Activated T-cell treated with anti-CD3 and anti-CD28 coated beads, Interleukin-2, amount 50 U/mL, for 72 hours (primary cell): ENCODE data around the gene CAPN15. TPM values are rescaled to one million over a fixed set of nuclear protein-coding genes. Genes with fewer than 3 reads are reported as not detected.
A peak's percentile ranks its signal among the peaks of the same experiment; 100 is the strongest.

Source experiments
- ATAC-seq, 2 donors: fragments of 150-1000 bp; cut with Tn5 transposase; replicated peaks in 1 of 2; 2 replicates each; pipeline ENCODE4 v1.10.0; 2021; ENCODE audit warnings: moderate library complexity in 2 of 2, mild to moderate bottlenecking in 1 of 2
- DNase-seq, 2 donors: peaks; one replicate each; pipeline ENCODE4 v3.0.0; 2021 to 2022; ENCODE audit warnings: mixed read lengths in 1 of 2
- H3K27ac Mint-ChIP-seq: one replicate; pipeline ENCODE4 v1.8.0; 2022; ENCODE audit warnings: mild to moderate bottlenecking, moderate library complexity, mixed read lengths
- H3K27me3 Mint-ChIP-seq: one replicate; pipeline ENCODE4 v1.8.0; 2022; ENCODE audit warnings: low read depth, mixed read lengths
- H3K36me3 Mint-ChIP-seq, 2 donors: one replicate each; pipeline ENCODE4 v1.8.0; 2022; ENCODE audit warnings: mixed read lengths in 2 of 2, mild to moderate bottlenecking in 1 of 2; ENCODE audit not compliant: insufficient read depth in 2 of 2
- H3K4me1 Mint-ChIP-seq: one replicate; pipeline ENCODE4 v1.8.0; 2022; ENCODE audit warnings: low read depth, mixed read lengths
- H3K4me3 Mint-ChIP-seq, 2 donors: one replicate each; pipeline ENCODE4 v1.8.0; 2022; ENCODE audit warnings: mild to moderate bottlenecking in 2 of 2, mixed read lengths in 2 of 2, moderate library complexity in 2 of 2
- H3K9me3 Mint-ChIP-seq, 2 donors: one replicate each; pipeline ENCODE4 v1.8.0; 2022; ENCODE audit warnings: mixed read lengths in 2 of 2
- total RNA-seq, 2 donors: library from RNA; stranded (reverse); gene quantifications; one replicate each; pipeline ENCODE4 v1.2.3, GENCODE V29; 2022

The CAPN15 gene
- total RNA-seq, 2 donors from 2014 or later = 46.6 to 58.5 TPM

DNA sequence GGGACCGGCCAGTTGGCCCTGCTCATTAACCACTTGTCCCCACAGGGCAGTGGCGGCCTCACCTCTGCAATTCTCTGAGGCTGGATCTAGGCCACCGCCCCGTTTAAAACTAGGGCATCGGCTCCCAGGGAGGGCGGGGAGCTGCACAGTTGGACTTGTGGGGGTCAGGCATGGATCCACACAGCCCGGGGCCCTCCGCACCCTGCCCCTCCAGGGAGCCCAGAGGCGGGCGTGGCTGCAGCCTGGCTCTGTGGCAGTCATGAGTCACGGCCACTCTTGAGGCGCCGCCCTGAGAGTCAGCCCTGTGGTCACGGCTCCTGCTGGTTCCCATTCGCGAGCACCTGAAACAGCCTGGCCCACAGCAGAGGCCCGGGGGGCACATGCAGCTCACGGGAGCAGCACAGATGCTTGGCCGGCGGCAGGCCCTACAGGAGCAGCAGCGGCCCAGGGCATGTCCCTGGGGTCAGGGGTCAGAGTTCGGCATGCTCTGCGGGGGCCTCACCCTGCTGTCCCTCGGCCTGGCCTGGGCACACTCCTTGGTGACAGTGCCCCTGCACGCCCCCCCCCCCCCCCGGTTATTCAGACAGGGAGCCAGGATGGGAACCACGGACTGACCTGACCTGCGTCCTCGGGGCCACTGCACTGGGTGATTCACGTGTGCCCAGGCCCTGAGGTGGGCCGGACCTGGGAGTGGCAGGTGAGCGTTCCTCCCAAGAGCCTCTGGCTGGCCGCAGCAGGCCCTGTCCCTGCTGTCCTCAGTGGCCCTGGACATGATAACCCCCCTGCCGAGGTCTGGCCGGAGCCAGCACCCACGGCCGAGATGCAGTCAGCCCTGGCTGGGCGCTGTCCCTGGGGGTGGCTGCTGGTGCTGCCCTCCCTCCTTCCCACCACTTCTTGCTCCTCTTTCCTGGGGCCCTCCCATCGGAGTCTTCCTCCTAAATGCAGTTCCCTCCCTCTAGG, 8.2 kb downstream of the CAPN15 start:
- ATAC-seq (peak; percentile 36 to 38), DNase-seq (no peak)
- Mint-ChIP-seq H3K4me1 (no peaks in the 10 kb centered on the region), H3K27ac (no peak overlapping the region), H3K27me3 (no peaks in the 10 kb centered on the region), H3K4me3 (no peak overlapping the region), H3K36me3 (no peaks in the 10 kb centered on the region), H3K9me3 (no peaks in the 10 kb centered on the region)

- ATAC-seq (no peak), DNase-seq (no peak)
- no peaks in the 10 kb centered on the region for H3K36me3 Mint-ChIP-seq
- H3K4me3 Mint-ChIP-seq = no peak overlapping the region
- H3K9me3 Mint-ChIP-seq = no peaks in the 10 kb centered on the region
- H3K27ac Mint-ChIP-seq = no peak overlapping the region
- no peaks in the 10 kb centered on the region for H3K27me3 Mint-ChIP-seq
- no peaks in the 10 kb centered on the region for H3K4me1 Mint-ChIP-seq
Measured at GRCh38 chr16:536746-537145, 9.2 kb downstream of the CAPN15 start.

DNA sequence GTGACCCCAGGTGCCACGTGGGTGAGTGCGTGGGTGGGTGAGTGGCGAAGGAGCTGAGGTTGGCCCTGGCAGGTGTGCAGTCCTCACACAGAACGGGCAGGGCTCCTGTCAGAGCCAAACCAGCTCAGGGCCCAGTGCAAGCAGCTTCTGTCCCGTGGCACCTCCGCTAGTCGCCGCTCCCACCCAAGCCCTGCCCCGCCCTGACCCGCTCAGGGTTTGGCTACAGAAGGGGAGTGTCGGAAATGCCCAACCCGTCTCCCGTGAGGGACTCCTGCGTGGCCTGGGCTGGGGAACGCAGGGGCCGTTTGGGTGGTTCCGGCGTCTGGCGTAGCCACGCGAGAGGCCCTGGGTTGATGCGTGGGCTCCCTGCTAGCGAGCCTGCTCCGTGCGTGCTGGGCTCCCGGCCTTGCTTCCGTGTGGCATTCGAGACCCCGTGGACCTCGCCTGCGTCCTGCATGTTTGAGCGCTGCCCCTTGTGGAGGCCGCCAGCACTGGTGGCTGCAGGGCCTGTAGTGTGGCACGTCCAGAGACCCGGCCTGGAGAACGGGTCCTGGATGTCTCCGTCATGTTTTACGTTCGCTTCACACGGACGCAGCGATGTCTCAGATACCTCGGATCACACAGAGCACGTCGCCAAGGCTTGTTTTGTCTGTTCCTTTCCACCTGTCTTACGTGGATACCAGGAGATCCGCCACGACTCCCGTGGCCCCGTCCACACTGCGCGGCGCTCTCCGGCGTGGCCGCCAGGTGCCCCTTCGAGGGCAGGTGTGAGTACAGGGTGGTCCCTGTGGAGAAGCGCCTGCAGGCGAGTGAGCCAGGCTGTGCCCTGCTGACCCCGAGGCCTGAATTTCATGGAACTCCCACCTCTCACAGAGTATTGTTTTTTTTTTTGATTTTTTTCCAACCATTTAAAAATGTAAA, 10.2 kb downstream of the CAPN15 start:
- Mint-ChIP-seq H3K36me3 (peaks cover 0 to 1% of the 10 kb centered on the region in 2 donors), H3K9me3 (no peaks in the 10 kb centered on the region), H3K4me3 (no peak overlapping the region), H3K4me1 (no peaks in the 10 kb centered on the region), H3K27me3 (no peaks in the 10 kb centered on the region), H3K27ac (no peak overlapping the region)
- ATAC-seq (no peak), DNase-seq (no peak)

GRCh38 chr16:539901-540530, 12.5 kb downstream of the CAPN15 start:
- peak overlapping the region; percentile 10 for H3K27ac Mint-ChIP-seq

DNA sequence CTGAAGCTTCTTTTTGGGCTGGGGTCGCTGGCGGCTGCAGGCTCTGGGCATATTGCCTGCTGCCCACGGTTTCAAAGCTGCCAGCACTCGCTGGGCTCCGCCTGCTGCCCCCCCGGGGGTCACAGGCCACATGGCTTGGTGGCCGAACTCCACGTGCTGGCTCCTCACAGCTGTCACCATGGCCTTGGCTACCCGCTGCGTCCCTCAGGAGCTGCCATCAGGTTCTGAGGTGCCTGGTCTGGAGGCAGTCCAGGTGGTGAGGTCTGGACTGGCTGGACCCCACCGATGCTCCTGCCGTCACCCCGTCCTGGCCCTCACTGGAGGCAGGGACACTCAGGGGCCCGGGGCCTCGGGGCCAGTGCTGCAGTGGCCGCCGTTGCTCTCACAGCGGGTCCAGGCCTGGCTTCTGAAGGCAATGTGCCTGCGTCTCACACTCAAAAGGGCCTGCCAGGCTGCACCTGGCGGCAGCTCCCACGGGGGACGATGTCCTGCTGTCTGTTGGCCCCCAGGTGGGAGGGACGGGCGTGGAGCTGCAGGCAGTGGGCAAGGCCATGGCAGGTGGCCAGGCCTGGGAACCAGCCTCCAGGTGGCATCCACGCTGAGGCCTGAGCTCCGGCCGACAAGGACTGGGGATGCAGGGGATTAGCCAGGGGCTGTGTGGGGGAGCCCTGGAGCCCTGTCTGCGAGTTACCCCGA, 13.3 kb downstream of the CAPN15 start:
- no peak for DNase-seq
- Mint-ChIP-seq H3K27me3 (no peaks in the 10 kb centered on the region), H3K9me3 (no peaks in the 10 kb centered on the region), H3K27ac (no peak overlapping the region), H3K36me3 (peaks cover 0 to 1% of the 10 kb centered on the region in 2 donors), H3K4me3 (no peak overlapping the region), H3K4me1 (no peaks in the 10 kb centered on the region)
- ATAC-seq = no peak

More at GRCh38 chr16:539901-540530, 12.5 kb downstream of the CAPN15 start:
- no peaks in the 10 kb centered on the region for H3K4me1 Mint-ChIP-seq
- DNase-seq (no peak), ATAC-seq (no peak)
- H3K27me3 Mint-ChIP-seq = no peaks in the 10 kb centered on the region
- no peaks in the 10 kb centered on the region for H3K9me3 Mint-ChIP-seq
- peaks cover 0 to 1% of the 10 kb centered on the region in 2 donors for H3K36me3 Mint-ChIP-seq
- H3K4me3 Mint-ChIP-seq = no peak overlapping the region

GRCh38 chr16:543301-544164, 16.0 kb downstream of the CAPN15 start:
- H3K4me3 Mint-ChIP-seq = no peak overlapping the region
- ATAC-seq (no peak), DNase-seq (no peak)
- H3K9me3 Mint-ChIP-seq = no peaks in the 10 kb centered on the region
- peaks cover 0 to 1% of the 10 kb centered on the region in 2 donors for H3K36me3 Mint-ChIP-seq
- no peaks in the 10 kb centered on the region for H3K27me3 Mint-ChIP-seq
- H3K27ac Mint-ChIP-seq = no peak overlapping the region
- no peaks in the 10 kb centered on the region for H3K4me1 Mint-ChIP-seq

DNA sequence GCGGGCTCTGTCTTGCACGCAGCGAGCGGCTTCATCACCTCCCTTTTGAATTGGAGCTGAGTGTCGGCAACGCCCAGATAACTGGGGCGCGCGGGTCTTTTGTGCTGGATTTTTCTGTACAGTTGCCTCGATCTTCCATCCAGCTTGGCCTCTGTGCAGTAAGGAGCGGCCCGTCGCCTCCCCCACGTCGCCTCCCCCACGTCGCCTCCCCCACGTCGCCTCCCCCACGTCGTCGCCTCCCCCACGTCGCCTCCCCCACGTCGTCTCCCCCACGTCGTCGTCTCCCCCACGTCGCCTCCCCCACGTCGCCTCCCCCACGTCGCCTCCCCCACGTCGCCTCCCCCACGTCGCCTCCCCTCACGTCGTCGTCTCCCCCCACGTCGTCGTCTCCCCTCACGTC, 17.0 kb downstream of the CAPN15 start:
- no peak overlapping the region for H3K4me3 Mint-ChIP-seq
- H3K27me3 Mint-ChIP-seq = no peaks in the 10 kb centered on the region
- H3K4me1 Mint-ChIP-seq = no peaks in the 10 kb centered on the region
- DNase-seq = no peak
- no peak for ATAC-seq
- no peaks in the 10 kb centered on the region for H3K9me3 Mint-ChIP-seq
- H3K36me3 Mint-ChIP-seq = peaks cover 0 to 1% of the 10 kb centered on the region in 2 donors
- no peak overlapping the region for H3K27ac Mint-ChIP-seq

DNA sequence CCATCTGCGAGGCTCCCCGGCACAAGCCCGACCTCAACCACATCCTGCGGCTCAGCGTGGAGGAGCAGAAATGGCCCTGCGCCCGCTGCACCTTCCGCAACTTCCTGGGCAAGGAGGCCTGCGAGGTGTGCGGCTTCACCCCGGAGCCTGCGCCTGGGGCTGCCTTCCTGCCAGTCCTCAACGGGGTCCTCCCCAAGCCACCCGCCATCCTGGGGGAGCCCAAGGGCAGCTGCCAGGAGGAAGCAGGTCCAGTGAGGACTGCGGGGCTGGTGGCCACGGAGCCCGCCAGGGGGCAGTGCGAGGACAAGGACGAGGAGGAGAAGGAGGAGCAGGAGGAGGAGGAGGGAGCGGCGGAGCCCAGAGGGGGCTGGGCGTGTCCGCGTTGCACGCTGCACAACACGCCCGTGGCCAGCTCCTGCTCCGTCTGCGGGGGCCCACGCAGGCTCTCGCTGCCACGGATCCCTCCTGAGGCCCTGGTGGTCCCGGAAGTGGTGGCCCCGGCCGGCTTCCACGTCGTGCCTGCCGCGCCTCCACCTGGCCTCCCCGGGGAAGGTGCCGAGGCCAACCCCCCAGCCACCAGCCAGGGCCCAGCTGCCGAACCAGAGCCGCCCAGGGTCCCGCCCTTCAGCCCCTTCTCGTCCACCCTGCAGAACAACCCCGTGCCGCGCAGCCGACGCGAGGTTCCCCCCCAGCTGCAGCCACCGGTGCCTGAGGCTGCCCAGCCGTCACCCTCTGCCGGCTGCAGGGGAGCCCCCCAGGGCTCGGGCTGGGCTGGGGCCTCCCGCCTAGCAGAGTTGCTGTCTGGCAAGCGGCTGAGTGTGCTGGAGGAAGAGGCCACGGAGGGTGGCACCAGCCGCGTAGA, 19.6 kb downstream of the CAPN15 start:
- Mint-ChIP-seq H3K36me3 (peaks cover 0 to under 1% of the 10 kb centered on the region in 2 donors), H3K4me3 (no peak overlapping the region), H3K27me3 (no peaks in the 10 kb centered on the region), H3K27ac (no peak overlapping the region), H3K4me1 (no peaks in the 10 kb centered on the region), H3K9me3 (no peaks in the 10 kb centered on the region)
- ATAC-seq (peak; percentile 59 to 61), DNase-seq (peak; percentile 39 to 48)

- no peak for DNase-seq
- H3K36me3 Mint-ChIP-seq = no peaks in the 10 kb centered on the region
- no peaks in the 10 kb centered on the region for H3K27me3 Mint-ChIP-seq
Measured at GRCh38 chr16:548586-548985, 21.1 kb downstream of the CAPN15 start.

DNA sequence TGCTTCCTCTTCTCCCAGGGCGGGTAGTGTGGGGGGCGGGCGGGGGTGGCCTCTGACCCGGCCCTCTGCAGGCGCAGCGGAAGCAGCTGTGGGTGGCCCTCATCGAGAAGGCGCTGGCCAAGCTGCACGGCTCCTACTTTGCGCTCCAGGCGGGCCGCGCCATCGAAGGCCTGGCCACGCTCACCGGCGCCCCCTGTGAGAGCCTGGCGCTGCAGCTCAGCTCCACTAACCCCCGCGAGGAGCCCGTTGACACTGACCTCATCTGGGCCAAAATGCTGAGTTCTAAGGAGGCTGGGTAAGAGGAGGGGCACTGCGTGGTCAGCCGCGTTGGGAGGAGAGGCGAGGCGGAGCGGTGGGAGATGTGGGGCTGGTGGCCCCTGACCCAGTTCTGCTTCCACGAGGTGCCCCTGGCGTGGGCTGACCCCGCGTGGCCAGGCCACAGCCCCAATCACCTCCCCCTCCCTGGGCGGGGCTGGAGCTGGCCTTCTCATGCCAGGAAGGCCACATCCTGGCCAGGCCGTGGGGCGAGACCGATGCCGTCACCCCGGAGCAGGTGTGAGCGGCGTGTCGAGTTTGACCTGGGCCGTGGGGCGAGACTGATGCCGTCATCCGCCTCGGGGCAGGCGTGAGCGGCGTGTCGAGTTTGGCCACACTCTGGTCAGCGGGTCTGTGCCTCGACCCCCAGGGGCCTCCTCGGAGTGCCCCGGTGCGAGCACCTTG, 22.2 kb downstream of the CAPN15 start:
- no peak overlapping the region for H3K4me3 Mint-ChIP-seq
- no peaks in the 10 kb centered on the region for H3K27me3 Mint-ChIP-seq
- H3K9me3 Mint-ChIP-seq = no peaks in the 10 kb centered on the region
- DNase-seq = no peak
- H3K36me3 Mint-ChIP-seq = no peaks in the 10 kb centered on the region
- H3K27ac Mint-ChIP-seq = no peak overlapping the region
- H3K4me1 Mint-ChIP-seq = no peaks in the 10 kb centered on the region
- no peak for ATAC-seq

More at GRCh38 chr16:548586-548985, 21.1 kb downstream of the CAPN15 start:
- Mint-ChIP-seq H3K9me3 (no peaks in the 10 kb centered on the region), H3K27ac (no peak overlapping the region), H3K4me3 (no peak overlapping the region), H3K4me1 (no peaks in the 10 kb centered on the region)
- ATAC-seq = no peak

DNA sequence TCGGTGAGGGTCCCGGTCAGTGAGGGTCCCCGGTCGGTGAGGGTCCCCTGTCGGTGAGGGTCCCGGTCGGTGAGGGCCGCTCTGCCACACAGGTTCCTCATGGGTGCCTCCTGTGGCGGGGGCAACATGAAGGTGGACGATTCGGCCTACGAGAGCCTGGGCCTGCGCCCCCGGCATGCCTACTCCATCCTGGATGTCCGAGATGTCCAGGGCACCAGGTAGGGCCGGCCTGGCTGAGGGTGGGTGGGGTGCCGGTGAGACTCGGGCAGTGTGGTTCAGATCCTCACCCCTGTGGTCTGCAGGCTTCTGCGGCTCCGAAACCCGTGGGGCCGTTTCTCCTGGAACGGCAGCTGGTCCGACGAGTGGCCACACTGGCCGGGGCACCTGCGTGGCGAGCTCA, 23.7 kb downstream of the CAPN15 start:
- Mint-ChIP-seq H3K4me1 (no peaks in the 10 kb centered on the region), H3K36me3 (no peaks in the 10 kb centered on the region), H3K9me3 (no peaks in the 10 kb centered on the region), H3K27me3 (no peaks in the 10 kb centered on the region), H3K4me3 (no peak overlapping the region), H3K27ac (no peak overlapping the region)
- no peak for DNase-seq
- no peak for ATAC-seq
